GM13976 (cell line): ENCODE data around the gene TNXB.
"Not testable (repeated sequence)": the region's sequence is repeated elsewhere in the genome, so short reads cannot be mapped to it uniquely, and the experiment has no call there.

Source experiments
- DNase-seq: peaks from one replicate; pipeline ENCODE4 v3.0.0; 2012; ENCODE audit warnings: low spot score
- CTCF ChIP-seq: IDR thresholded peaks from 2 replicates; pipeline ENCODE4 v1.5.1; 2012; ENCODE audit warnings: borderline replicate concordance, mild to moderate bottlenecking; ENCODE audit not compliant: insufficient read depth; ENCODE audit errors: extremely low read depth, missing control alignments, control extremely low read depth
- in situ Hi-C: fragments of 300-500 bp; cut with MboI; formaldehyde crosslinking; loops from one replicate; pipeline ENCODE4 v1.12.0; 2022; ENCODE audit warnings: low sequenced_read_pairs, mixed read lengths, inconsistent platforms; ENCODE audit not compliant: unreplicated experiment

Gene TNXB

GRCh38 chr6:32045811-32046449 is 63.2 kb downstream of the TNXB start:
- TF ChIP-seq CTCF, result no peak
- DNase-seq, result no peak
- in situ Hi-C loops, result no loop called here

- in situ Hi-C loops, DNase-seq: not testable (repeated sequence)
Observed at GRCh38 chr6:32044916-32045315, 64.2 kb downstream of the TNXB start.

GRCh38 chr6:32043589-32044380 is 65.4 kb downstream of the TNXB start:
- in situ Hi-C loops, DNase-seq: not testable (repeated sequence)

GRCh38 chr6:32042276-32042675 is 66.9 kb downstream of the TNXB start:
- in situ Hi-C loops, DNase-seq: not testable (repeated sequence)

GRCh38 chr6:32041385-32041784 is 67.8 kb downstream of the TNXB start:
- in situ Hi-C loops, result not testable (repeated sequence)

GRCh38 chr6:32041050-32041321 is 68.2 kb downstream of the TNXB start:
- DNase-seq, in situ Hi-C loops: not testable (repeated sequence)

More at GRCh38 chr6:32041385-32041784, 67.8 kb downstream of the TNXB start:
- DNase-seq, result not testable (repeated sequence)

- DNase-seq, in situ Hi-C loops: not testable (repeated sequence)
Observed at GRCh38 chr6:32040299-32041049, 68.7 kb downstream of the TNXB start.

- DNase-seq, in situ Hi-C loops: not testable (repeated sequence)
Observed at GRCh38 chr6:32039321-32040274, 69.5 kb downstream of the TNXB start.

GRCh38 chr6:32038878-32039277 is 70.3 kb downstream of the TNXB start:
- DNase-seq, in situ Hi-C loops: not testable (repeated sequence)

- DNase-seq, in situ Hi-C loops: not testable (repeated sequence)
Observed at GRCh38 chr6:32037598-32038524, 71.3 kb downstream of the TNXB start, which contains the start of gene CYP21A2. Gene CYP21A2, plus strand, starts transcription at chr6:32038415. Its CDS starts 8 bp downstream, at chr6:32038423.

GRCh38 chr6:32037136-32037535 is 72.0 kb downstream of the TNXB start:
- in situ Hi-C loops, result not testable (repeated sequence)

GRCh38 chr6:32035283-32036013 is 73.7 kb downstream of the TNXB start:
- in situ Hi-C loops, DNase-seq: not testable (repeated sequence)

More at GRCh38 chr6:32037136-32037535, 72.0 kb downstream of the TNXB start:
- not testable (repeated sequence) for DNase-seq

GRCh38 chr6:32029553-32029952 is 79.6 kb downstream of the TNXB start:
- in situ Hi-C loops, DNase-seq: not testable (repeated sequence)

- not testable (repeated sequence) for DNase-seq
Observed at GRCh38 chr6:32028631-32029030, 80.5 kb downstream of the TNXB start.

GRCh38 chr6:32022100-32022499 is 87.0 kb downstream of the TNXB start:
- in situ Hi-C loops, DNase-seq: not testable (repeated sequence)

More at GRCh38 chr6:32028631-32029030, 80.5 kb downstream of the TNXB start:
- in situ Hi-C loops, result not testable (repeated sequence)
